HG02970 (cell line): ENCODE results near the gene SSBP3.

Experiments
- ATAC-seq: cut with Tn5 transposase; IDR thresholded peaks from one replicate; pipeline ENCODE4 v1.9.1; 2021; ENCODE audit warnings: mild to moderate bottlenecking, moderate library complexity, moderate number of reproducible peaks; ENCODE audit not compliant: unreplicated experiment, low FRiP score

SSBP3 gene

GRCh38 chr1:54273795-54274163 is 132.4 kb downstream of the SSBP3 start:
- no peak for ATAC-seq

DNA sequence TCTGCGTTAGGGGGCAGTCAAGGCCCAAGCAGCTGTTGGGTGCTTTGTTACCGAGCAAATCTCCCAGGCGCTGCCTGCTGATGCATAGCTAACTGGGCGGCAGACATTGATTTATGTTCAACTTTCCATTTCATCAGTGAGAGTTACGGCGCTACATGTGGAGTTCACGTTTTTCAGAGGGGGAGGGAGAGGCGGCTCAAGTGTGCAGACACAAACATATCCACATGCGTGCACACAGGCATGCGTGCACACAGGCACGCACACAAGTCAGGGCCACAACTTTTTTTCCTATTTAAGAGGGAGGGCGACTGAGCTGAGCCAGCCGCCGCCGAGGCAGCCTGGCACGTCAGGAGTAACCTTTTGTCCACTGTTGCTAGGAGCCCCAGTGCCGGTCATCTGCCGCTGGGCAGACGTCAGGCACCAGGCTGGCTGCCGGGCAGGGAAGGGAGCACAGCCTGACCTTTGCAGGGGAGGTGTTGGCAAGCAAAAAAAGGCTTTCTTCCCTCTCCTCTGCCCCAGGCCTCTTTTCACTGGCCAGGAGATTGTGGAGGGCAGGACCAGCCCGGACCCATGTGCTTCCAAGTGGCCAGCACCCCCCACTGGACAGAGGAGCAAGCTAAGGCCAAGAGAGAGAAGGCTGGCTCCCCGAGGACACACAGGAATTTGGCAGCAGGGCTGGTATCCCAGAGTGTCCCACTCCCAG is 133.0 kb downstream of the SSBP3 start:
- no peak for ATAC-seq

GRCh38 chr1:54272772-54273091 is 133.5 kb downstream of the SSBP3 start:
- ATAC-seq = no peak

DNA sequence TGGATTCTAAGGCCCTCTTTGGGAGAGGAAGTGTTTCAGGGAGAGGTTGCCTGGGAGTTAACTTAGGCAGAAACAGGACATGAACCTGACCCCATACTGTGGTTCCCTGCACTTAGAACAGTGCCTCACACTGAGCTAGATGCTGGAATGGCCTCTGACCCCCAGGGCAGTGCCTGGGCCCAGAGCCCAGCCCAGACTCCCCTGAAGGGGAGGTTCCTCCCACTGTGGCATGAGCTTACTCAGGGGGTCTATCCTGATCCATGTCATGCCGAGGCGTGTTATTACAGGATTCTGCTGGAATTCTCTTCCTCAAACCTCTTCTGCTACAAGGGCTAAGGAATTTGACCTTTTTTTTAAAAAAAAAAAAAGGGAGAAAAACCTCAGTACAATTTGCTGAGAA is 134.1 kb downstream of the SSBP3 start:
- ATAC-seq = no peak

DNA sequence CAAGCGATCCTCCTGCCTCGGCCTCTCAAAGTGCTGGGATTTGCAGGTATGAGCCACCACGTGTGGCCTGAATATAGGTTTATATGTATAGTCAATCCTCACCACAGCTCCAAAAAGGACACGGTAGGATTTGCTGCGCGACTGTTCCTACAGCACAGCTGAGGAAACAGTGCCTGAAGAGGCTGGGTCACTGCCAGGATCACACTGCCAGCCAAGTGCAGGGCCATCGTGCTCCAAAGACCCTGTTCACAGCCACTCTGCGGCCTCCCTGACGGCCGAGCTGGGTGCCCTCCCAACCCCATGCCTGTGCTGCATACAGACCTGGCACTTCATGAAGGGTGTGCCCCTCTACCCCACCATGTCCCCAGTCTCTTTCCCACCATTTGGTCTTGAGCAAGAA is 134.9 kb downstream of the SSBP3 start:
- no peak for ATAC-seq

DNA sequence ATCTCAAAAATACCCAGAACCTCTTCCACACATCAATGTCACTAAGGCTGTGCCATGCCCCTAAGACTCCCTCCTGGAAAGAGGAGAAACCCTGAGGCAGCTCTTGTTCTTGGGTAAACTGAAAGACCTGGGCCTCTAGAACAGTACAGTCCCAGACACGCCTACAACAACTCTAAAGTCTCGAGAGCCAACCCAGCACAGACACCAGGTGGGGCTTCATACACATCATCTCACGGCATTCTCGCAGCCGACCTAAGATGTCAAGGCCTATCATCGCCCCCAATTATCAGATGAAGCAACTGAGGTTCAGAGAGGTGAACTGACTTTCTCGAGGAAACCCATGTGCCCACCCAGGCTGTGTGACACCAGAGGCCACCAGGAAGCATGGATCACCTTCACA is 135.7 kb downstream of the SSBP3 start:
- ATAC-seq = no peak

DNA sequence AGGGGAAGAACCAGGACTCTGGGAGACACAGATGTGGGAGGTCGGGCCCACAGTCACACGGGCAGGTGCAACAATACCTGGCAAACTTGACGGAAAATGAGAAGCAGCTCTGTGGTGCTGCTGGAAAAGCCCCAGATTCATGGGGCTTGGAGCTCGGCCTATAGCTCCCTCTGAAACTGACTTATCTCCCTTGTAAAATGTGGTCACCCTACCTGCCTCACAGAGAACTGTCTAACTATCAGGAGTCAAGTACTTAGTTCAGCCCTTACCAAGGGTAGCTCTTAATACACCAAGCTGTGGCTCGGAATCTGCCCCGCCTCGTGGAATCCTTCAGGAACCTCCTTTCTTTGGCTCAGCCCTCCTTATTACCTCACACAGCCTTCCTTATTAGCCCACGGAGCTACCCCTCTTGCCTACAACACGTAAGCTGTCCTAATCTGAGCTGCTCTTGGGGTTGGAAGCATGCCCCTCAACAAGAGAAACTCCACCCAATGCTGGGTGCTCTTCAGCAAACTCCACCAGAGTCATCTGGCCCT is 137.4 kb downstream of the SSBP3 start:
- no peak for ATAC-seq

DNA sequence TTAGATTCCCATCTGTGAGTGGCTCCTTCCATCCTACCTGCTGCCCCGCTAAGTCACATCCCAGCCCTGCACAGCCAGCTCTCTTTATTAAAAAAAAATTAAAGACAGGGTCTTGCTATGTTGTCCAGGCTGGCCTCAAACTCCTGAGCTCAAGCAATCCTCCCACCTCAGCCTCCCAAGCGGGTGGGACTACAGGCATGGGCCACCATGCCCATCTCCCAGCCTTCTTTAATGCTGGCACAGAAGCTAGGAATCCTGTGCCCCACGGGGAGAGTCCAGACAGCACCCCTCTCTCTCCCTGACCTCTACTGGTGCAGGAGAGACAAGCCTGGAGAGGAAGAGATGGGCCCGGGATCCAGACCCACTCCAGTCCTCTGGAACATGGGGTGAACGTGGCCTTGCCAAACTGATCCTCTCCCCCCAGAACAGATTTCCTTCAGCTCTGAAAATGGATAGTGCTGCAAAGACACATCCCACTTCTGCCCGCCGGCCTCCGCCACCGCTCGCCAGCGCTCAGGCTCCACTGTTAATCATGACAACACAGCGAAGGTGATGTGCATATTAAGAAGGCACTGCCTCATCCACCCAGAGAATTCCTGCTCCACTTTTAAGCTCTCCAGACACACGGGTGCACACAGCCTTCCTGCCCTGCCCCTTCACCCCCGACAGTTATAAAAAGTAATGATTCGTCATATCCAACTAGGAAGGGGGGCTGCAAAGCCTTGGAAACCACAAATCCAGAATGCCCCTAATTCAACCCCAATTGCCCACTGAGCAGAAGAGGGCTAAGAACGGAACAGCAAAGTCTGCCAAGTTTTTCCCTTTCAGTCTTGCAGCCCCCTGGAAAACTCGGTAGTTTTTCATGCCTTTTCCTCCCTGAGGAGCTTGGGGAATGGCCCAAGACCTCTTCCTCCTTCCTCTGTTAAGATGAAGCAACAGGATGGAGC is 138.1 kb downstream of the SSBP3 start:
- no peak for ATAC-seq

DNA sequence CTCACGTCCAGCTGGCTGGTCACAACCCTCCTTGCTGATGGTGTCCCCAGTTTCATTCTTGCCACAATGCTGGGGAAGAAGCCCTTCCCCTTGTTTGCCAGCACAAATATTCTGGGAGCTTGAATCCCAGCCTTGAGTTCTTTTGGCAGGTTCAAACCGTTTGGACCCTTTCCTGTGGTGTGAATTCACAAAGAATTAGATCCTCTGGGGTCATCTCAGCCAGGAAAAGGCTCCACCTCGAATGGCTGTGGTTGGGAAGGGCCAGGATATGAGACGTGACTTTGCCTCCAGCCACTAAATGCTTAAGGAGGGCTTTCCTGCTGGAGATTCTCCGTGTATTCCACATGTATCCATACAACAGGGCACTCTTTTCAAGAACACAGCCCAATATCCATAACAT is 139.3 kb downstream of the SSBP3 start:
- no peak for ATAC-seq

- ATAC-seq = no peak
These were observed 140.0 kb downstream of the SSBP3 start for GRCh38 chr1:54266195-54266594.

DNA sequence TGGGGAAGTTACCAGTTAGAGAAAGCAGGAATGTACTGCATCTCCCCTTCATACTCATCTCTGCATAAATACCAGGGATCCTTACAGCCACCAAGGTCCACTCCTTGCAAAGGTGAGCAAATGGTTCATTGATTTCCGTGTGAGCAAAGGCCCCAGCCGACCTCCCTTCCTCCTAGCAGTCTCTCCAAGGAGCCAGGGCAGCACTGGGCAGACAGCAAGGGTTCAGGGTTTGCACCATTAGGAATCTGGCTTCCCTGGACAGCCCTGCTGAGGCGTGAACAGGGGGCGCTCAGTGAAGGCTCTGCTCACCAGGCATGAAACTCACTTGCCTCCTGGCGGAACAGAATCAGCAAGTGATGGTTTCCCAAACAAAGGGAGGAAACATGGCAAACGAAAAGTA is 140.5 kb downstream of the SSBP3 start:
- no peak for ATAC-seq

DNA sequence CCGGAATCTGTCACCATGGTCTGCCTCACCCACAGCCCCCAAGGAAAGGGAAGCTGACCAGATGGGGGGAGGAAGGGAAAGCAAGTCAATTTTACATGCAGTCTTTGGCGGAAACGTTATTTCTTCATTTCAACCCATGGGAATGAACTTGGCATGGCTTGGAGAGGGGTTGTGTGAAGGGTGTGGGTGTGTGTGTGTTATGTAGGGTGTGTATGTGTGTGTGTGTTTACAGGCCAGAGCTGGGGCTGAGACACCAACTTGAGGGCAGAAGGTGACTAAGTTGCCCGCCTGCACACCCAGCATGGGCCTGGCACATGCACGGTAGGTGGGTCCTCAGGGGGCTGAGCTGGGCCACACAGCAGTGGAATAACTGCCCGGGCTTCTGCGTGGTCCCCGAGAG is 141.1 kb downstream of the SSBP3 start:
- ATAC-seq = no peak

GRCh38 chr1:54263601-54264226 is 142.5 kb downstream of the SSBP3 start:
- no peak for ATAC-seq

GRCh38 chr1:54262244-54262643 is 143.9 kb downstream of the SSBP3 start:
- no peak for ATAC-seq

- ATAC-seq = no peak
These were observed 145.4 kb downstream of the SSBP3 start for GRCh38 chr1:54260810-54261209.

DNA sequence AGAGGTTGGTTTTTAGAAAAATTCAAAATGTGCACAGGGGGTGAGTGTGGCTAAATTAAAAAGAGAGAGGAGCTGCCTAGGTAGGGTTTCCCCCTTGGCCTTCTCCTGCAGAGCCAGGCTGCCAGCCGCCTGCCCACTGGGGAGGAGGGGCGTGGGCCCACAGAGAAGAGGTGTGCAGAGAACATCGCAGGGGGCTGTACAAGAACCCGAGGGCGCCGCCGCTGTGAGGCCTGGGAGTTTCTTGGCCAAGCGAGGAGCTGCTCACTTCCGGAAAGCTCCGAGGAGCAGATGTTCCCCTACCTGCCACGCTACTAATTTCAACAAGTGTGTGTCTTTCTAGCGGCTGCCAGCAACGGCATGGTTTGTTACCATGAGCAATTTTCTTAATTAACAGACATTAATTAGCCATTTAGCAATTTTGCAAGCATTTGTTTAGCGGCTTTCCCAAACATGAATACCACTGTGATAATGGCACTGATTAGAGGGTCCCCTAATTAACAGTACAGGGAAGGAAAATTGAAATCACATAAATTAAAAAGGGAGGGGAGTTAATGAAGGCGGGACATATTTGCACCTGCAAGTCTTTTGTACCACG is 146.6 kb downstream of the SSBP3 start:
- no peak for ATAC-seq

GRCh38 chr1:54257876-54258275 is 148.3 kb downstream of the SSBP3 start:
- ATAC-seq = no peak

DNA sequence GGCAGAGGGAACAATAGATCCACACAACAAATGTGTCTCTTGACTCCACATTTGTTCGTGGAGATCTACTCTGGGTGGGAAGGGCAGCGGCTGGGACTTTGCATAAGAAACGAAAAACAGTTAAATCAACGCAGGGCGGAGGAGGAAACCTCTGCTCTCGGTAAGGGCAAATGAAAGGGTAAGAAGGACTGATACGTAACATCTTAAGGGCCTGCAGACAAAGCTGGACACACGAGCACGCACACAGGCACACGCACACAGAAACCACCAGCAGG is 148.9 kb downstream of the SSBP3 start:
- ATAC-seq = no peak

DNA sequence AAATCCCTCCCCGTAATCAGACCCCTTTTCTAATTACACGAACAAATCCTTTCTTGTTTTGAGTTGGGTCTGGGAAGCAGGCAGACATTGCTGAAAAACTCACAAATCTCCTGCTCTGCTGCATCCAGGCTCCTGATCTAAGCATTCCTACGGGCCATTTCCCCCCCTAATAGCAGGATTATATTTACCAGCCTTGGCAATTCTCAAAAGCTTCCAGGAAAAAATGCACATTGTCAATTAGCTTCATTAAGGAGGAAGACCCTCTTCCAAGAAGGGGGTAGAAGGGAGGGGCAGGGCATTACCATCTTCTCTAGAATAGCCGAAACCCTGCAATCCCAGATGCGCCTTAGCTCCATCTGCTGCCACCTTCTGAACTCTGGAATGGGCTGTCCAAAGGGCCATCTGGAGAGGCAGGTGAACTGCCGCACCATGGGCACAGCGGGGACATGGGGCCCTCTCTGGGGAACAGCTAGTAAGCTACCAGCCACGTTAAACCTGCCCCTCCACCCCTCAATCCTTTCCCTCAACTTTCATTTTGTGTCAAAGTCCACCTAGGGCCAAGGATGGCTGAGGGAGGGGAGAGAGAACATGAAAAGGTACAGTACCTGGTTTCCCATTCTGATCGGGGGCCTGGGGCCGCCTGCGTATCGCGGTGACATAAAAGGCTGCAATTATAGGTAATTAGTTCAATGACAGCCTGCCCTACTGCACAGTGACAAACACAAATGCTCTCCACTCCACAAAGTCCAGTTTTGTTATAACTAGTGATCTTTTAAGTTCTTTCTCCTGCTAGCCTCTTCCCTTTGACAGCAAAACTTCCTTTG is 149.5 kb downstream of the SSBP3 start:
- ATAC-seq = no peak

DNA sequence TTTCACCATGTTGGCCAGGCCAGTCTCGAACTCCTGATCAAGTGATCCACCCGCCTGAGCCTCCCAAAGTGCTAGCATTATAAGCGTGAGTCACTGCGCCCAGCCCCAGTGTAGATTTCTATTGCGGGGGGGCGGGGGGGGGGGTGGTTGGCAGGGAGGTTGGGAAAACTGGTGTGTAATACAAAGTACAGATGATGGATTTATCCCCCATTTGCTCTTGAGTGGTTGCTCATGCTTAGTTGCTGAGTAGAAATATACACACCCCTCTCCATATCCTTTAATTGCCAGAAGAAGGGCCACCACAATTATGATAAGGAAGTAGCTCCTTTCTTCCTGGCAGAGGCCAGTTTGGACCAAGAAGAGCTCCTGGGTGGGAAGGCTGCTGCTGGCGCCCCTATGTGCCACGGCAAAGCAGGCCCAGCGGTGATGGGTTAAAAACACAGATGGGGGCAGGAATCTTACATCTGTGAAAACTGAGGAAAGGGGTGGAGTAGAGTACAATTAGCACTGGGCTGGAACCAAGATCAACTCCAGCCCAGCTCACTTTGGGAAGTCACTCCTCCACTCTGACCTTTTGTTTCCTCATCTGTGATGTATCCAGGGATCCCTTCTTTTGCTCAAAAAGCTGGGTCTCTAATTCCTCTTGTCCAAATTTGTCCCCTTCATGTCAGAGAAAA is 151.0 kb downstream of the SSBP3 start:
- no peak for ATAC-seq
